ENCODE measurements around the gene LMF1.

- TF ChIP-seq MAX (IDR thresholded peaks at IDR 0.05): no peak
- TF ChIP-seq SIN3A (IDR thresholded peaks at IDR 0.05; ENCODE audit: low read depth): no peak
- TF ChIP-seq ELF1 (IDR thresholded peaks at IDR 0.05; ENCODE audit: borderline replicate concordance, low read depth): no peak
- TF ChIP-seq ZBTB33 (IDR thresholded peaks at IDR 0.05; ENCODE audit: extremely low read depth, insufficient replicate concordance, low read length): no peak
- no peak for TF ChIP-seq EZH2 (IDR thresholded peaks at IDR 0.05)
- no peak for TF ChIP-seq CTCF (IDR thresholded peaks at IDR 0.05 in 2 of 3, conservative IDR thresholded peaks at IDR 0.05 in 1 of 3; ENCODE audit: borderline replicate concordance in 1 of 3, insufficient read depth in 1 of 3, low read depth in 2 of 3, low read length in 2 of 3)
- TF ChIP-seq ZFX (IDR thresholded peaks at IDR 0.05): no peak
These were observed 145.3 kb downstream of the LMF1 start for GRCh38 chr16:825341-826061.

All from HCT116 (cell line).